ENCODE results near the gene THAP6. TPM values are rescaled to one million over a fixed set of nuclear protein-coding genes. Genes with fewer than 3 reads are reported as not detected.
"Not testable (repeated sequence)": the region's sequence is repeated elsewhere in the genome, so short reads cannot be mapped to it uniquely, and the experiment has no call there.

The THAP6 gene
- total and polyA plus RNA-seq, 12 donors: 4.2 to 54.4 (median 18.7) TPM

GRCh38 chr4:75499900-75500299 lies 14.4 kb upstream of the THAP6 start:
- no peaks in the 10 kb centered on the region for H3K27me3 ChIP-seq
- no peak overlapping the region for H3K27ac ChIP-seq
- DNase-seq: no peak
- peaks cover 0 to 24% of the 10 kb centered on the region in 2 donors for H3K36me3 ChIP-seq (replicated peaks in 1 of 2)
- no peak for TF ChIP-seq POLR2A (IDR thresholded peaks at IDR 0.05)
- TF ChIP-seq CTCF (IDR thresholded peaks at IDR 0.05): no peak
- intact Hi-C loops (cut with DNase I): no loop called here
- 89 to 95% (median 92%) methylated on average over 2 of the region's 2 CpGs for WGBS, 4 donors
- H3K9me3 ChIP-seq (replicated peaks in 1 of 3): peaks cover 0 to 3% (median 0%) of the 10 kb centered on the region in 3 donors
- peaks cover 1 to 10% of the 10 kb centered on the region in 2 donors for H3K4me1 ChIP-seq (replicated peaks in 1 of 2)
- no peak overlapping the region for H3K4me3 ChIP-seq

GRCh38 chr4:75502671-75503070 lies 11.6 kb upstream of the THAP6 start:
- no peaks in the 10 kb centered on the region for H3K4me1 ChIP-seq (replicated peaks in 1 of 2)
- no peak overlapping the region for H3K27ac ChIP-seq
- H3K9me3 ChIP-seq (replicated peaks in 1 of 3): peaks cover 0 to 4% (median 3%) of the 10 kb centered on the region in 3 donors
- 96 to 100% (median 98%) methylated on average over 2 of the region's 2 CpGs for WGBS, 4 donors
- no peaks in the 10 kb centered on the region for H3K27me3 ChIP-seq
- H3K4me3 ChIP-seq: no peak overlapping the region
- TF ChIP-seq POLR2A (IDR thresholded peaks at IDR 0.05) (no peak), CTCF (IDR thresholded peaks at IDR 0.05) (no peak)
- intact Hi-C loops (cut with DNase I): no loop called here
- no peak for DNase-seq
- H3K36me3 ChIP-seq (replicated peaks in 1 of 2): peaks cover 0 to 21% of the 10 kb centered on the region in 2 donors

GRCh38 chr4:75505630-75506029 lies 8.6 kb upstream of the THAP6 start:
- peaks cover 0 to 13% of the 10 kb centered on the region in 2 donors for H3K36me3 ChIP-seq (replicated peaks in 1 of 2)
- peaks cover 0 to 4% (median 0%) of the 10 kb centered on the region in 3 donors for H3K9me3 ChIP-seq (replicated peaks in 1 of 3)
- H3K4me3 ChIP-seq: no peak overlapping the region
- TF ChIP-seq CTCF (IDR thresholded peaks at IDR 0.05): no peak
- TF ChIP-seq POLR2A (IDR thresholded peaks at IDR 0.05): no peak
- no peak for DNase-seq
- no peaks in the 10 kb centered on the region for H3K27me3 ChIP-seq
- no peak overlapping the region for H3K27ac ChIP-seq
- peaks cover 2 to 9% of the 10 kb centered on the region in 2 donors for H3K4me1 ChIP-seq (replicated peaks in 1 of 2)
- 96 to 98% (median 96%) methylated on average over 2 of the region's 2 CpGs for WGBS, 4 donors
- intact Hi-C loops (cut with DNase I): no loop called here

- intact Hi-C loops (cut with DNase I); DNase-seq; H3K36me3 ChIP-seq (replicated peaks in 1 of 2); H3K27ac ChIP-seq; H3K4me3 ChIP-seq; H3K27me3 ChIP-seq; H3K9me3 ChIP-seq (replicated peaks in 1 of 3): not testable (repeated sequence)
- peaks cover 21 to 37% of the 10 kb centered on the region in 2 donors for H3K4me1 ChIP-seq (replicated peaks in 1 of 2)
- WGBS, 4 donors: 84 to 96% (median 95%) methylated on average over 4 of the region's 4 CpGs
Measured at GRCh38 chr4:75509592-75509991, 4.7 kb upstream of the THAP6 start.

GRCh38 chr4:75511841-75512240 lies 2.4 kb upstream of the THAP6 start:
- TF ChIP-seq CTCF (IDR thresholded peaks at IDR 0.05): no peak
- no peak for TF ChIP-seq POLR2A (IDR thresholded peaks at IDR 0.05)
- H3K4me3 ChIP-seq: peak overlapping the region in 1 of 4 donors; percentile 68
- peaks cover 27 to 51% of the 10 kb centered on the region in 2 donors for H3K4me1 ChIP-seq (replicated peaks in 1 of 2)
- no peaks in the 10 kb centered on the region for H3K27me3 ChIP-seq
- whole genome bisulfite sequencing, 4 donors: 66 to 76% (median 67%) methylated on average over 3 of the region's 3 CpGs
- DNase-seq: no peak
- H3K9me3 ChIP-seq (replicated peaks in 1 of 3): peaks cover 0 to 2% (median 0%) of the 10 kb centered on the region in 3 donors
- peak overlapping the region in 2 of 5 donors; percentile 98 to 99 for H3K27ac ChIP-seq
- intact Hi-C loops (cut with DNase I): no loop called here
- H3K36me3 ChIP-seq (replicated peaks in 1 of 2): peaks cover 0 to 2% of the 10 kb centered on the region in 2 donors

Measured in adrenal gland (tissue), 12 donors.